Liver (tissue), 9 donors: ENCODE results near the gene LRPPRC. TPM values are rescaled to one million over a fixed set of nuclear protein-coding genes. Genes with fewer than 3 reads are reported as not detected.

Source experiments
- DNase-seq: peaks from one replicate; pipeline ENCODE4 v3.0.0-alpha.2; 2017; ENCODE audit warnings: low spot score
- H3K27ac ChIP-seq, 2 donors: one replicate each; pipeline ENCODE4 v1.7.0; 2013; ENCODE audit warnings: inconsistent platforms in 2 of 2, low read length in 2 of 2, control low read depth in 1 of 2, low read depth in 1 of 2, mild to moderate bottlenecking in 1 of 2
- H3K27me3 ChIP-seq, 4 donors: one replicate each; pipeline versions ENCODE4 v1.6.1 to v1.7.0; 2013; ENCODE audit warnings: low read length in 3 of 4, inconsistent platforms in 1 of 4, mild to moderate bottlenecking in 1 of 4, moderate library complexity in 1 of 4; ENCODE audit not compliant: control insufficient read depth in 4 of 4, insufficient read depth in 4 of 4
- H3K36me3 ChIP-seq, 4 donors: one replicate each; pipeline versions ENCODE4 v1.6.1 to v1.7.0; 2013; ENCODE audit warnings: low read length in 3 of 4, mild to moderate bottlenecking in 3 of 4, low read depth in 1 of 4, moderate library complexity in 1 of 4; ENCODE audit not compliant: control insufficient read depth in 4 of 4, insufficient read depth in 3 of 4
- H3K4me1 ChIP-seq, 4 donors: one replicate each; pipeline versions ENCODE4 v1.6.1 to v1.7.0; 2013; ENCODE audit warnings: low read length in 3 of 4, mild to moderate bottlenecking in 3 of 4, moderate library complexity in 1 of 4; ENCODE audit not compliant: control insufficient read depth in 4 of 4, insufficient read depth in 4 of 4
- H3K4me3 ChIP-seq, 3 donors: one replicate each; pipeline versions ENCODE4 v1.6.1 to v1.7.0; 2013; ENCODE audit warnings: low read length in 3 of 3, control low read depth in 1 of 3, low read depth in 1 of 3, mild to moderate bottlenecking in 1 of 3
- H3K9ac ChIP-seq, 2 donors: one replicate each; pipeline ENCODE4 v1.7.0; 2013; ENCODE audit warnings: low read length in 2 of 2, mild to moderate bottlenecking in 2 of 2, moderate library complexity in 2 of 2, control low read depth in 1 of 2, low read depth in 1 of 2
- H3K9me3 ChIP-seq, 4 donors: one replicate each; pipeline versions ENCODE4 v1.6.1 to v1.7.0; 2013; ENCODE audit warnings: low read length in 3 of 4; ENCODE audit not compliant: control insufficient read depth in 4 of 4
- ATF3 ChIP-seq: IDR thresholded peaks from 2 replicates; pipeline ENCODE4 v1.6.1; 2016; ENCODE audit warnings: antibody characterized with exemption
- CTCF ChIP-seq: fragments of 150-350 bp; IDR thresholded peaks from 2 replicates; pipeline ENCODE4 v1.5.1; 2017; ENCODE audit warnings: improper control_type of control experiment, low read depth, low read length; ENCODE audit not compliant: missing input control
- EGR1 ChIP-seq, 2 donors: IDR thresholded peaks; 2 replicates each; pipeline ENCODE4 v1.6.1; 2016 to 2018; ENCODE audit warnings: antibody characterized with exemption in 2 of 2, low read depth in 2 of 2
- FOXA1 ChIP-seq: IDR thresholded peaks from 2 replicates; pipeline ENCODE4 v1.6.1; 2016; ENCODE audit warnings: antibody characterized with exemption
- FOXA2 ChIP-seq: IDR thresholded peaks from 2 replicates; pipeline ENCODE4 v1.6.1; 2016; ENCODE audit warnings: antibody characterized with exemption
- GABPA ChIP-seq, 2 donors: IDR thresholded peaks in 1 of 2; conservative IDR thresholded peaks in 1 of 2; 2 replicates each; pipeline ENCODE4 v1.6.1; 2016; ENCODE audit warnings: antibody characterized with exemption in 2 of 2, mild to moderate bottlenecking in 1 of 2, moderate library complexity in 1 of 2
- HNF4A ChIP-seq, 2 donors: conservative IDR thresholded peaks; 2 replicates each; pipeline ENCODE4 v1.6.1; 2016; ENCODE audit warnings: antibody characterized with exemption in 2 of 2, mild to moderate bottlenecking in 2 of 2
- HNF4G ChIP-seq: IDR thresholded peaks from 2 replicates; pipeline ENCODE4 v1.6.1; 2016; ENCODE audit warnings: antibody characterized with exemption
- JUND ChIP-seq, 2 donors: IDR thresholded peaks; 2 replicates each; pipeline ENCODE4 v1.6.1; 2016; ENCODE audit warnings: antibody characterized with exemption in 2 of 2
- MAX ChIP-seq: IDR thresholded peaks from 2 replicates; pipeline ENCODE4 v1.6.1; 2016; ENCODE audit warnings: antibody characterized with exemption
- NR2F2 ChIP-seq: IDR thresholded peaks from 2 replicates; pipeline ENCODE4 v1.6.1; 2016; ENCODE audit warnings: antibody characterized with exemption
- RAD21 ChIP-seq, 2 donors: IDR thresholded peaks; 2 replicates each; pipeline ENCODE4 v1.6.1; 2016; ENCODE audit warnings: antibody characterized with exemption in 2 of 2, mild to moderate bottlenecking in 2 of 2
- REST ChIP-seq: IDR thresholded peaks from 2 replicates; pipeline ENCODE4 v1.6.1; 2016; ENCODE audit warnings: antibody characterized with exemption, mild to moderate bottlenecking
- RXRA ChIP-seq, 2 donors: IDR thresholded peaks; 2 replicates each; pipeline ENCODE4 v1.6.1; 2017 to 2018; ENCODE audit warnings: antibody characterized with exemption in 2 of 2, mild to moderate bottlenecking in 1 of 2
- SP1 ChIP-seq: IDR thresholded peaks from 2 replicates; pipeline ENCODE4 v1.6.1; 2018; ENCODE audit warnings: antibody characterized with exemption, mild to moderate bottlenecking
- TAF1 ChIP-seq: conservative IDR thresholded peaks from 2 replicates; pipeline ENCODE4 v1.6.1; 2016; ENCODE audit warnings: antibody characterized with exemption, mild to moderate bottlenecking
- YY1 ChIP-seq: IDR thresholded peaks from 2 replicates; pipeline ENCODE4 v1.6.1; 2016; ENCODE audit warnings: antibody characterized with exemption, mild to moderate bottlenecking
- ZBTB33 ChIP-seq: IDR thresholded peaks from 2 replicates; pipeline ENCODE4 v1.6.1; 2016; ENCODE audit warnings: antibody characterized with exemption
- WGBS: extraction: QIAGEN DNeasy Blood & Tissue Kit; methylation state at CpG from one replicate; pipeline ENCODE4 v1.1.7; 2013; 5-methylcytosine and 5-hydroxymethylcytosine counted together
- polyA plus RNA-seq, 2 donors: library from polyadenylated mRNA; stranded (reverse) in 1 of 2; unstranded in 1 of 2; fragments of 200-250 nt in 1 of 2; fragments of >200 nt in 1 of 2; fragmentation: Nextera tagmentation in 1 of 2; extraction: Ambion mirVana in 1 of 2; gene quantifications; one replicate each; pipeline versions ENCODE4 v1.2.1 to v1.2.3, GENCODE V29; 2013 to 2015
- total RNA-seq, 2 donors: library from RNA; depleted of rRNA; stranded (reverse); fragments of >200 nt; gene quantifications; one replicate each; pipeline ENCODE4 v1.2.3, GENCODE V29; 2014
- donor health status: healthy.
- donor health status: healthy.
- donor health status: healthy.
- donor health status: healthy.
- donor health status: healthy.

The LRPPRC gene
- total and polyA plus RNA-seq, 4 donors, result 24.5 to 62.3 (median 34.4) TPM

- 72% methylated on average over 2 of the region's 2 CpGs for WGBS
Measured at GRCh38 chr2:43899589-43899988, 96.2 kb downstream of the LRPPRC start.

More at GRCh38 chr2:43899589-43899988, 96.2 kb downstream of the LRPPRC start:
- Histone ChIP-seq H3K9me3 (no peaks in the 10 kb centered on the region), H3K36me3 (peaks cover 2 to 18% (median 10%) of the 10 kb centered on the region in 4 donors), H3K9ac (no peak overlapping the region), H3K4me1 (peaks cover 2 to 19% (median 10%) of the 10 kb centered on the region in 4 donors), H3K27ac (no peak overlapping the region), H3K4me3 (no peak overlapping the region), H3K27me3 (no peaks in the 10 kb centered on the region)
- DNase-seq, result no peak
- no peak for TF ChIP-seq MAX
- no peak for TF ChIP-seq FOXA2
- no peak for TF ChIP-seq SP1
- no peak for TF ChIP-seq RXRA (IDR thresholded peaks at IDR 0.05)
- TF ChIP-seq RAD21 (IDR thresholded peaks at IDR 0.05), result no peak
- no peak for TF ChIP-seq ZBTB33
- no peak for TF ChIP-seq GABPA (IDR thresholded peaks at IDR 0.05 in 1 of 2, conservative IDR thresholded peaks at IDR 0.05 in 1 of 2)
- no peak for TF ChIP-seq ATF3
- TF ChIP-seq CTCF, result no peak
- no peak for TF ChIP-seq NR2F2
- TF ChIP-seq FOXA1, result no peak
- TF ChIP-seq JUND (IDR thresholded peaks at IDR 0.05), result no peak
- TF ChIP-seq YY1, result no peak
- no peak for TF ChIP-seq EGR1 (IDR thresholded peaks at IDR 0.05; ENCODE audit: low read depth in 2 of 2)
- no peak for TF ChIP-seq HNF4G
- no peak for TF ChIP-seq TAF1
- no peak for TF ChIP-seq HNF4A (conservative IDR thresholded peaks at IDR 0.05)
- TF ChIP-seq REST, result no peak
